Esophagus (tissue), 2 donors: ENCODE measurements around the gene MANF. TPM values are rescaled to one million over a fixed set of nuclear protein-coding genes. Genes with fewer than 3 reads are reported as not detected.

ENCODE experiments used
- H3K27ac ChIP-seq, 2 donors: one replicate each; pipeline ENCODE4 v1.5.1; 2013; ENCODE audit warnings: low read depth in 2 of 2, mild to moderate bottlenecking in 2 of 2, inconsistent platforms in 1 of 2, low read length in 1 of 2, moderate library complexity in 1 of 2
- H3K27me3 ChIP-seq, 2 donors: one replicate each; pipeline ENCODE4 v1.6.1; 2013; ENCODE audit warnings: low read length in 2 of 2, control low read depth in 1 of 2, mild to moderate bottlenecking in 1 of 2; ENCODE audit not compliant: insufficient read depth in 2 of 2, control insufficient read depth in 1 of 2
- H3K36me3 ChIP-seq, 2 donors: one replicate each; pipeline ENCODE4 v1.6.1; 2013; ENCODE audit warnings: low read length in 1 of 2; ENCODE audit not compliant: control insufficient read depth in 2 of 2, insufficient read depth in 2 of 2
- H3K4me1 ChIP-seq, 2 donors: one replicate each; pipeline ENCODE4 v1.6.1; 2013; ENCODE audit warnings: low read length in 1 of 2; ENCODE audit not compliant: control insufficient read depth in 2 of 2, insufficient read depth in 2 of 2
- H3K4me3 ChIP-seq, 2 donors: one replicate each; pipeline ENCODE4 v1.5.1; 2013; ENCODE audit warnings: low read length in 2 of 2, mild to moderate bottlenecking in 2 of 2, low read depth in 1 of 2, moderate library complexity in 1 of 2
- H3K9me3 ChIP-seq, 2 donors: one replicate each; pipeline ENCODE4 v1.6.1; 2013; ENCODE audit warnings: mild to moderate bottlenecking in 2 of 2, low read depth in 1 of 2, low read length in 1 of 2, moderate library complexity in 1 of 2; ENCODE audit not compliant: control insufficient read depth in 2 of 2, insufficient read depth in 1 of 2
- WGBS, 2 donors: extraction: QIAGEN DNeasy Blood & Tissue Kit; methylation state at CpG; one replicate each; pipeline ENCODE4 v1.1.7; 2013; 5-methylcytosine and 5-hydroxymethylcytosine counted together
- polyA plus RNA-seq, 2 donors: library from polyadenylated mRNA; stranded (reverse); fragments of 200-250 nt; gene quantifications; one replicate each; pipeline ENCODE4 v1.2.3, GENCODE V29; 2013
- donor health status: healthy with polysubstance abuse.
- donor health status: Bipolar disorder and iron deficiency.

Gene MANF
- polyA plus RNA-seq, 2 donors, result 31.2 to 82.3 TPM

DNA sequence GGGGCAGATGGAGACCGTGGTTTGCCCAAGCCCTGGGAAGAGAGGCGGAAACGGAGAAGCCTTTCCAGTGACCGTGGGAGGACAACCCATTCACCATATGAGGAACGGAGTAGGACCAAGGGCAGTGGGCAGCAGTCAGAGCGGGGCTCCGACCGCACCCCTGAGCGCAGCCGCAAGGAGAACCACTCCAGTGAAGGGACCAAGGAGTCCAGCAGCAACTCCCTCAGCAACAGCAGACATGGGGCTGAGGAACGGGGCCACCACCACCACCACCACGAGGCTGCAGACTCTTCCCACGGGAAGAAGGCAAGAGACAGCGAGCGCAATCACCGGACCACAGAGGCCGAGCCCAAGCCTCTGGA is 8.0 kb downstream of the MANF start:
- Histone ChIP-seq H3K27ac (no peak overlapping the region), H3K36me3 (peaks cover 0 to 46% of the 10 kb centered on the region in 2 donors), H3K9me3 (no peaks in the 10 kb centered on the region), H3K27me3 (no peaks in the 10 kb centered on the region), H3K4me3 (no peak overlapping the region), H3K4me1 (peaks cover 19 to 22% of the 10 kb centered on the region in 2 donors)
- 94% methylated on average over 17 of the region's 17 CpGs for WGBS, 2 donors

DNA sequence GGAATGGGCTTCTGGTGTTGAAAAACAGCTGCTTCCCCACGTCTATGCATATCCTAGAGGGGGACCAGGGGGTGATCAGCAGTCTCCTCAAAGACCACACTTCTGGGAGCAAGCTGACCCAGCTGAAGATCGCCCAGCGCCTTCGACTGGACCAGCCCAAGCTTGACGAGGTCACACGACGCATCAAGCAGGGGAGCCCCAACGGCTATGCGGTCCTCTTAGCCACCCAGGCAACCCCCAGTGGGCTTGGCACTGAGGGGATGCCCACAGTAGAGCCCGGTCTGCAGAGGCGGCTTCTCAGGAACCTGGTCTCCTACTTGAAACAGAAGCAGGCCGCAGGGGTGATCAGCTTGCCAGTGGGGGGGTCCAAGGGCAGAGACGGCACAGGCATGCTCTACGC is 8.5 kb downstream of the MANF start:
- Histone ChIP-seq H3K27ac (no peak overlapping the region), H3K9me3 (no peaks in the 10 kb centered on the region), H3K36me3 (peaks cover 0 to 49% of the 10 kb centered on the region in 2 donors), H3K27me3 (no peaks in the 10 kb centered on the region), H3K4me3 (no peak overlapping the region), H3K4me1 (peaks cover 19 to 22% of the 10 kb centered on the region in 2 donors)
- WGBS, 2 donors, result 88 to 91% methylated on average over 14 of the region's 14 CpGs

DNA sequence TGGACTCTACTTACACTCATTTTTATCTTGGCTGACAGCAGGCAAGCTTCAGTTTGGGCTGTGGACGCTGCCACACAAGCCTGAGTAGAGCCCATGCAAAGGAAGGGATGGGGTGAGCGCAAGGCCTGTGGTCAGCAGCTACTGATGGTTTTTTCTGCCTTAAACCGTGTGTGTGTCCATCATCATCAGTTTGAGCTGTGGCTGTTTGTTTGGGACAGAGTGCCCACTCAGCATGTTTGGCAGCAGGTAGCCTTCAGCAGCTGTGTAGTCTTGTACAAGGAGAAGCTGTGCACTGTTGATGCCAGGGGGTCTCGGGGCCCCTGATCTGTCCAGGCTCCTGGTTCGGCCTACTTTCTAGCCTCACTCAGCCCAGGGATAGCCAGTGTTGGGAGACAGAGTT is 9.4 kb downstream of the MANF start:
- Histone ChIP-seq H3K4me3 (no peak overlapping the region), H3K27ac (no peak overlapping the region), H3K36me3 (peaks cover 0 to 49% of the 10 kb centered on the region in 2 donors), H3K27me3 (no peaks in the 10 kb centered on the region), H3K9me3 (no peaks in the 10 kb centered on the region), H3K4me1 (peaks cover 19 to 22% of the 10 kb centered on the region in 2 donors)
- 85 to 86% methylated on average over 5 of the region's 5 CpGs for WGBS, 2 donors

DNA sequence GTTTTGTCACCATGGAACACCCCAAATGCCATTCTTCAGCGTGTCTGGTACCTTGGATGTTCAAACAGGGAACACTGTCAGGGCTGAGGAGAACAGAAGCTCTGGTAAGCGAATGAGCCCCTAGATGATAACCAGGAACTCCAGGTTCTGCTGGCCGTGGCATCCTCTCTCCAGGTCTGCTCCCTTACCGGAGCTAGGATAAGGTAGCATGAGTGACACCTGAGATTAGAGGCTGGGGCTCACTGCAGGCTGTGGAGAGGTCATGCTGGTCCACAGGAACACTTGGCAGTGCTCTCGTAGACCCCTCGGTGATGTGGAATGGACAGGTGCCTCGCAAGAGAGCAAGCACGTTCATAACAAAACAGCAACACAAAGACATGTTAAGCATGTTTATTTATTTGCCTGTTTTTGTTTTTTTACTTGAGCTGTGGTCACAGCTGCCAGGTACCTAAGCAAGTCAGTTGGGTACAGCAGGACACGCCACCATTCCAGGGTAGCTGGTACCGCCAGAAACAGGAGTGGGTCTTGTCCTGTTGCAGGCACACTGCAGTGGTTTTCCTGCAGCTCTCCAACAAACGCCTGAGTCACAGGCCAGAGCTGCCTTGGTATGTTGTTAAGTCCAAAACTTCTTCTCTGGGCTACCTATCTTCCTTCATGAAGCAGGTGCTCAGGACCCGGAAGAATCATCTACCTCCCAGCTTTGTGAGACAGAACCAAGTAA is 10.6 kb downstream of the MANF start:
- H3K27ac ChIP-seq, result no peak overlapping the region
- WGBS, 2 donors, result 69 to 75% methylated on average over 12 of the region's 12 CpGs
- no peaks in the 10 kb centered on the region for H3K9me3 ChIP-seq
- H3K27me3 ChIP-seq, result no peaks in the 10 kb centered on the region
- peaks cover 11 to 15% of the 10 kb centered on the region in 2 donors for H3K4me1 ChIP-seq
- H3K36me3 ChIP-seq, result peaks cover 0 to 54% of the 10 kb centered on the region in 2 donors
- no peak overlapping the region for H3K4me3 ChIP-seq

DNA sequence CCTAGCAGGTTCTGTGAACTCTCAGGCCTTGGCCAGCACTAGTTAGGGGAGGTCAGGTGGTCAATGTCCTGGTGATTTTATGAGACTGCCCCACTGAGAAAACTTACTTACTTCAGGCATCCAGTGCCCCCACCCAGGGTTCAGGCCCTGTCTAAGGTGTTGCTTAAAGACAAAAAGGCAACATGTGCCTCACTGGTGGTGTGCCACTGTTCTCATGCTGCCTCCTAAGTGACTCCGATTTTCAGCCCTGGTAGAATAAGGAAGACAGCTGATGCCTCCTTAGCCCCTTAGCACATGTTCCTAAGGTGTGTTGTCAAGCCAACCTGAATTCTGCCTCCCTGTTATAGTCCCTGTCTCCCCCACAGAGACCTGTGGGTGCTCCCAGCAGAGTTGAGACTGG is 11.3 kb downstream of the MANF start:
- Histone ChIP-seq H3K4me3 (no peak overlapping the region), H3K27ac (no peak overlapping the region), H3K27me3 (no peaks in the 10 kb centered on the region), H3K4me1 (peaks cover 11 to 13% of the 10 kb centered on the region in 2 donors), H3K36me3 (peaks cover 0 to 54% of the 10 kb centered on the region in 2 donors), H3K9me3 (no peaks in the 10 kb centered on the region)
- 84 to 88% methylated on average over 1 of the region's 1 CpG for WGBS, 2 donors

DNA sequence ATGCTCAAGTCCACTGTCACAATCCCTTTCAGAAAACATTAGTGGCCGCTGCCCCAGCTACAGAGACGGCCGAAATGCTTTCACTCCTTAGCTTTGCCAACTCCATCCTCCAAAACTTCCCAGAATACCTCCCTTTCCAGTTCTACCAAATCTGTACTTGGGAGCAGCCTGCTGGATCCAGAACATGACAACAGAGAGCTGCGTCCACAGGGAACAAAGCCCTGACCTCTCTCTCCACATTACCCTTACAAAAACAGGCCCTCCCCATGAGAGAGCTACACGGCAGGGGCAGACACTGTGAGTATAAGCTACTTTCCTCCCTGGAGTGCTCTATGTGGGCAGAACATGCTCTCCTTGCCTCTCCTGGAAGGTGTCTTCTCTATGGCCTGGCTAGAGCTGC is 12.3 kb downstream of the MANF start:
- H3K27ac ChIP-seq, result no peak overlapping the region
- H3K4me3 ChIP-seq, result no peak overlapping the region
- H3K27me3 ChIP-seq, result no peaks in the 10 kb centered on the region
- peaks cover 0 to 55% of the 10 kb centered on the region in 2 donors for H3K36me3 ChIP-seq
- peaks cover 7 to 8% of the 10 kb centered on the region in 2 donors for H3K4me1 ChIP-seq
- H3K9me3 ChIP-seq, result no peaks in the 10 kb centered on the region
- WGBS, 2 donors, result 59 to 67% methylated on average over 5 of the region's 5 CpGs

DNA sequence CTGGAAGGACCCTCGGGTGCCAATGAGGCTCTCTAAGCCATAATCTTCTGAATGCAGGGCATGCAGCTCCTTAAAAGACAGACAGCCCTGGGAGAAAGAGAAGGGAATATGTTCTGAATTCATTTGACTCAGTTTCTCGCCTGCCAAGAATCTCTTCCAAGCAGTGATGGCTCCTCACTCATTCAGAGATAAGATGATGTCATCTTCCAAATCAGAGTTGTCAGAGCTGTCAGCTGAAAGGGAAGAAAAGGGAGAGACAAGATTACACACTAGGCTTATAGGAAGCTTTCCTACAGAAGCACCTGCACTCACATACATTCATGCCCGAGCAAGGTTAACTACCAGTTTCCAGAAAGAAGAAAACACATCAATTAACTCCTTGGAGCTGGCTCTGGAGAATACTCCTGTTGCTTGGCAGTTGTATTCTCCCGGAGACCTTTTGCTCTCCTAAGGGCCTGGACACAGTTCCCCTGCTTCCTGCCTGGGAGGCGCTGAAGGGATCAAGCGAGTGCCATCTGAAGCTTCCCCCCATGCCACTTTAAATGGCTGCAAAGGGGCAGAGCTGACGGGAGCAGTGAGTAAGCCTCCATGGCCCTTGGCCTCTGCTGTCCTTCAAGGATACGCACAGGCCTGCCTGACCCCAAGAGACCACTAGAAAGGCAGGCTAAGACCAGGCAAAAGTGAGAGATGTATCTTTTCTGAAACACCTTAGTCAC is 13.7 kb downstream of the MANF start:
- 69 to 78% methylated on average over 8 of the region's 8 CpGs for WGBS, 2 donors
- Histone ChIP-seq H3K27ac (no peak overlapping the region), H3K4me3 (no peak overlapping the region), H3K36me3 (peaks cover 0 to 49% of the 10 kb centered on the region in 2 donors), H3K9me3 (no peaks in the 10 kb centered on the region), H3K4me1 (no peaks in the 10 kb centered on the region), H3K27me3 (no peaks in the 10 kb centered on the region)

DNA sequence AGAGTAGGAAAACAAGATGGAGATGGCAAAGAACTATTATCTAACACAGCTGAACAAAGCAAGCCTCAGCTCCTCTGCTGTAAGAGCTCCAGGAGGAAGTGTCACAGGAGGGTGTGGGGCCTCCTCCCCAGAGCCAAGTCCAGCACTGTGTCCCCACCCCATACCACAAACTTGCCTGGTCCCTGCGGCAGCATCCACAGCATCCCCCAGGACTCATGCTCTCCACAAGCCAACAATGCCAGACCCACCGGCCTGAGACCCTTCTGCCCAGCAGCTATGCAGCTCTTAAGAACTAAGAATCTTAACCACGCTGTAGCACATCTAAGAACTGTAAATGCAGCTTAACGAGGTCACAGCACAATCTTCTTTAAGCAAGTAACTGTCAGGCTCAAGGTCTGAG is 15.1 kb downstream of the MANF start:
- Histone ChIP-seq H3K36me3 (peaks cover 0 to 38% of the 10 kb centered on the region in 2 donors), H3K9me3 (no peaks in the 10 kb centered on the region), H3K27ac (no peak overlapping the region), H3K4me3 (no peak overlapping the region), H3K27me3 (no peaks in the 10 kb centered on the region), H3K4me1 (no peaks in the 10 kb centered on the region)
- 82 to 88% methylated on average over 4 of the region's 4 CpGs for WGBS, 2 donors

DNA sequence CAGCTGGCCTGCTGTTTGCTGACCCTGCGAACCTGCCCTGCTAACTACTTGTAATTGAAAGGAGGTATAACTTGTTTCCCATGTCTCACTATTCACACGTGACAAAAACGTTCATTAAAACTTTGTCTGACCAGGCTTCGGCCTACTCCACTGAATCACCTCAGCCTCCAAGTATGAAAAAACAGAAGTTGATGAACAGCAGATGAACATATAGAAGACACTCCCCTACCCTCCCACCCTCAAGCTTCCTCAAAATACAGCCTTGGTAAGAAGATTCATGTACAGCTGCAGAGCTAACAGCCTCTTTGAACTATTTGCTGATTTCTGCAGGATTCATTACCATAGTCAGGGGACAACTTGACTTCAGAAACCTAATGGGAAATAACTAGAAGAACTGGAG is 16.6 kb downstream of the MANF start:
- no peaks in the 10 kb centered on the region for H3K27me3 ChIP-seq
- no peak overlapping the region for H3K27ac ChIP-seq
- 87% methylated on average over 4 of the region's 4 CpGs for WGBS, 2 donors
- no peak overlapping the region for H3K4me3 ChIP-seq
- H3K4me1 ChIP-seq, result no peaks in the 10 kb centered on the region
- H3K36me3 ChIP-seq, result peaks cover 0 to 23% of the 10 kb centered on the region in 2 donors
- H3K9me3 ChIP-seq, result no peaks in the 10 kb centered on the region

DNA sequence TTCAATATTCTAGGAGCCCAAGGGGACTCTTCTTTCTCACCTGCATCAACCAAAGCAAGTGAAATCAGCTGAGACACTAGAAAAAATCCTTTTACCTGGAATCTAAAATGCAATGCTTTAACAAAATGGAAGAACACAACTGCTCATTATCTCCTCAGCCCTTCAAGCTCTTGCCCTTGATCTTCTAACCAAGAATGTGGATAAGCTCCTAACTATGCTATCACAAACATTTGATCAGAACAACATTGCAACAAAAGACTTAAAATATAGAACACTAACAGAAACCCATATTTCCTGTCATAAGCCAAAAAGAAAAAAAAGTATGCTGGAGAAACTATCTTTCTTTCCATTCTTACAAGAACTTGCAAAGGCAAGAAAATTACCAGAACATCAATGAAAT is 18.6 kb downstream of the MANF start:
- H3K4me1 ChIP-seq, result no peaks in the 10 kb centered on the region

More for the DNA sequence above, 18.6 kb downstream of the MANF start:
- no peaks in the 10 kb centered on the region for H3K27me3 ChIP-seq
- H3K4me3 ChIP-seq, result no peak overlapping the region
- no peaks in the 10 kb centered on the region for H3K9me3 ChIP-seq
- H3K36me3 ChIP-seq, result peaks cover 0 to 14% of the 10 kb centered on the region in 2 donors
- H3K27ac ChIP-seq, result no peak overlapping the region
